GM18867 (cell line): ENCODE measurements around the gene HAUS5.
"Not testable (repeated sequence)": the region's sequence is repeated elsewhere in the genome, so short reads cannot be mapped to it uniquely, and the experiment has no call there.

Source experiments
- ATAC-seq: cut with Tn5 transposase; IDR thresholded peaks from one replicate; pipeline ENCODE4 v1.9.1; 2021; ENCODE audit warnings: mild to moderate bottlenecking, moderate library complexity; ENCODE audit not compliant: unreplicated experiment

HAUS5 gene

DNA sequence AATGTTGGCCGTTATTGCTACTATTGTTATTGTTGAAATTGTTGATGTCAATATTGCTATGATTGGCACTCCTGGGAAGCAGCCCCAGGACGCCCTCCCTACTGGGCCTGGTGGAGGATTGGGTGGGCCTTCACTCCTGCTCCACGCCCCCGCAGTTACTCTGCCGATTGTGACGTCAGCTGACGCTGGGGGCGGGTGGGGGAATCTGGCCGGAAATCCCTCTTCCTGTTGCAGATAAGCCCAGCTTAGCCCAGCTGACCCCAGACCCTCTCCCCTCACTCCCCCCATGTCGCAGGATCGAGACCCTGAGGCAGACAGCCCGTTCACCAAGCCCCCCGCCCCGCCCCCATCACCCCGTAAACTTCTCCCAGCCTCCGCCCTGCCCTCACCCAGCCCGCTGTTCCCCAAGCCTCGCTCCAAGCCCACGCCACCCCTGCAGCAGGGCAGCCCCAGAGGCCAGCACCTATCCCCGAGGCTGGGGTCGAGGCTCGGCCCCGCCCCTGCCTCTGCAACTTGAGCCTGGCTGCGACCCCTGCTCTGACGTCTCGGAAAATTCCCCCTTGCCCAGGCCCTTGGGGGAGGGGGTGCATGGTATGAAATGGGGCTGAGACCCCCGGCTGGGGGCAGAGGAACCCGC is 29.1 kb downstream of the HAUS5 start, which contains the start of gene ETV2:
ETV2 (plus strand) TSS at position 231 of the 637 bp plus-strand sequence. CDS start 716 bp downstream, outside the sequence.
- no peak for ATAC-seq

DNA sequence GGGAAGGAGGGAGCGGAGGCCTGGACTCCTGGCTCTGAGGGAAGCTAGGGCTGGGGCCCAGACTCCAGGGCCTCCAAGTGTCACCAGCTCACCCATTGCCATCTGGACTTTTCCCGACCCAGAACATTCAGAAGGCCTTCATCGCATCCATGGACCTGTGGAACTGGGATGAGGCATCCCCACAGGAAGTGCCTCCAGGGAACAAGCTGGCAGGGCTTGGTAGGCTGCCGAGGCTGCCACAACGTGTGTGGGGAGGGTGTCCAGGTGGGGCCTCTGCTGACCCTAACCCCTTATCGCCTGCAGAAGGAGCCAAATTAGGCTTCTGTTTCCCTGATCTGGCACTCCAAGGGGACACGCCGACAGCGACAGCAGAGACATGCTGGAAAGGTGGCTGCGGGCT is 29.8 kb downstream of the HAUS5 start:
- no peak for ATAC-seq

DNA sequence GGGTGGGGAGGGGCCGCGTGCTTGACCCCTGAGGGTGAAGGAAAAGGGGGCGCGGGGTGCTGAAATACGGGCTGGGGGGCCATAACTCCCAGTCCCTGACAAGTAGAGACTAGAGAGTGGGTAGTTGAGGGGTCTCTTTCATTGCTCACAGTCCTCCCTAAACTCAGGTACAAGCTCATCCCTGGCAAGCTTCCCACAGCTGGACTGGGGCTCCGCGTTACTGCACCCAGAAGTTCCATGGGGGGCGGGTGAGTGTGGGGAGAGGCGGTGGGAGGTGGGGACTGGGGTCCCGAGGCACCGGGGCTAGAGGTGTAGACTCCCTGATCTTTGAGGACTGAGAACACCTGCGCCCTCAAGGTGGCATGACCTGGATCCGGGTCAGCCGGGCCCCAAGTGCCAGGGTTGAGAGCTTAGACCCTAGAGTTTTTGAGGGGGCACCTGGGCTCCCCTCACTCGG is 30.3 kb downstream of the HAUS5 start:
- no peak for ATAC-seq

DNA sequence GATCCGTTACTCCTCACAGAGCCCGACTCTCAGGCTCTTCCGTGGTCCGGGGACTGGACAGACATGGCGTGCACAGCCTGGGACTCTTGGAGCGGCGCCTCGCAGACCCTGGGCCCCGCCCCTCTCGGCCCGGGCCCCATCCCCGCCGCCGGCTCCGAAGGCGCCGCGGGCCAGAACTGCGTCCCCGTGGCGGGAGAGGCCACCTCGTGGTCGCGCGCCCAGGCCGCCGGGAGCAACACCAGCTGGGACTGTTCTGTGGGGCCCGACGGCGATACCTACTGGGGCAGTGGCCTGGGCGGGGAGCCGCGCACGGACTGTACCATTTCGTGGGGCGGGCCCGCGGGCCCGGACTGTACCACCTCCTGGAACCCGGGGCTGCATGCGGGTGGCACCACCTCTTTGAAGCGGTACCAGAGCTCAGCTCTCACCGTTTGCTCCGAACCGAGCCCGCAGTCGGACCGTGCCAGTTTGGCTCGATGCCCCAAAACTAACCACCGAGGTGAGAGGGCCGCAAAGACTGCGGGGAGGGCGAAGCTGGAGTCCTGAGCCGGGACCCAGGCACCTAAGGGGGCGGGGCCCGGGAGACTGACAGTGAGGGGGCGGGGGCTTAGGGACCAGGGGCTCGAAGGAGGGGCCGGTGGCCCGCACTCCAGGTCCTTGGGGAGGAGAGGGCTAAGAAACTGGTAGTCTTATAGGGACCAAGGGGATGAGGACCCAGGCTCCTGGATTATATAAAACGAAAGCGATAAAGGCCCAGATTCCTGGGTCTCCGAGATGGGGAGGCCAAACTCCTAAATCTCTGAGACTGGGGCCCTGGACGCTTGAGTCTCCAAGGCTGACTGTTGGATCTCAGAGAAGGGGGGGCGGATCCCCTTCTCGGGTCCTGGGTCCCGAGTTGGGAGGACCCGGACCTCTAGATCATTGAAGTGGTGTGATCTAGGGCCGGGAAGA is 31.0 kb downstream of the HAUS5 start:
- peak; percentile 43 for ATAC-seq

DNA sequence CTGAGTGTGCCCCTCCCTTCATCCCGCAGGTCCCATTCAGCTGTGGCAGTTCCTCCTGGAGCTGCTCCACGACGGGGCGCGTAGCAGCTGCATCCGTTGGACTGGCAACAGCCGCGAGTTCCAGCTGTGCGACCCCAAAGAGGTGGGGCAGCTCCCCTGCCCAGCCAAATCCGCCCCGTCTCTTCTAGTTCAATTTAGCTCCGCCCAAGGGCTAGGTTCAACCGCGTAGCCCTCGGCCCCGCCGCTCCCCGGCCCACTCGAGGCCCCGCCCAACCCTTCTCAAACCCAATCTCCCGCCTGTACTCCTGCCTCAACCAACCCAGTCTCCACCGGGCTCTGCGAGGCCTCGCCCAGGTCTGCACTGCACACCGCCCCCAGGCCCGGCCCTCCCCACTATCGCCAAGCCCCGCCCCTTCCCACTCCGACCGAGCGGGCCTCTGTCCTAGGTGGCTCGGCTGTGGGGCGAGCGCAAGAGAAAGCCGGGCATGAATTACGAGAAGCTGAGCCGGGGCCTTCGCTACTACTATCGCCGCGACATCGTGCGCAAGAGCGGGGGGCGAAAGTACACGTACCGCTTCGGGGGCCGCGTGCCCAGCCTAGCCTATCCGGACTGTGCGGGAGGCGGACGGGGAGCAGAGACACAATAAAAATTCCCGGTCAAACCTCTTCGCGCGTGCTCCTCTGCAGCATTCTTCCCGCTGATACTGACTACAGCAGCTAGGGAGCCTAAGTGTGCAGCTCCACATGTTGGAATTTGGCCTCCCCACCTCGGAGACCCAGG is 31.9 kb downstream of the HAUS5 start:
- peak; percentile 74 for ATAC-seq

DNA sequence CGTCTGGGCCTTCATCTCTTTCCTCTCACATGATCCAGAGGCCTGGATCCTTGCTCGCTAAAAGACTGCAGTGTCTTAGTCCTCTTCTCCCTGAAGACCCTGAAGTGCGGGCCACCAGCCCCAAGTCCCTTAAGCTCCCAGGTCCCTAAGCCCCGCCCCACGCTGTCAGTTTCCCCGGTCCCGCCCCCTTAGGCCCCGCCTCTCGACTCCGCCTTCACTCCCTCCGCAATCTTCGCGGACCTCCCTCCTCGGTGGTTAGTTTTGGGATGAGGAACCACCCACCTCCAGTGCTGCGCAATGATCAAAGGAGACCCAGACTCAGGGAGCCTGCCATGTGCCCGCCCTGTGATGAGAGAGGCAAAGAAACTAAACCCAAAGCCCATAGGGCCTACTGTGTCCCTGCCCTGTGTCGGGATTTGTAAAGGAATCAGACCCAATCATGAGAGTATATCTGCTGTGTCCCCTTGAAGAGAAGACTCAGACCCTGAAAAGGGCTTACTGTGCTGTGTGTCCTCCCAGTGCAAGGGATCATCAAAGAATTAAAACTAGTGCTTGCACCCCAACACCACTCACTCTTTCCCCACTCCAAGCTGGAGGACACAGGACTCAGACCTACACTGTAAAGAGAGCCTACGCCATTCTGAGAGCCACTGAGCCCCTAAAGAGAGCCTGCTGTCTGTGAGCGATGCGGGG is 32.6 kb downstream of the HAUS5 start:
- ATAC-seq = no peak

DNA sequence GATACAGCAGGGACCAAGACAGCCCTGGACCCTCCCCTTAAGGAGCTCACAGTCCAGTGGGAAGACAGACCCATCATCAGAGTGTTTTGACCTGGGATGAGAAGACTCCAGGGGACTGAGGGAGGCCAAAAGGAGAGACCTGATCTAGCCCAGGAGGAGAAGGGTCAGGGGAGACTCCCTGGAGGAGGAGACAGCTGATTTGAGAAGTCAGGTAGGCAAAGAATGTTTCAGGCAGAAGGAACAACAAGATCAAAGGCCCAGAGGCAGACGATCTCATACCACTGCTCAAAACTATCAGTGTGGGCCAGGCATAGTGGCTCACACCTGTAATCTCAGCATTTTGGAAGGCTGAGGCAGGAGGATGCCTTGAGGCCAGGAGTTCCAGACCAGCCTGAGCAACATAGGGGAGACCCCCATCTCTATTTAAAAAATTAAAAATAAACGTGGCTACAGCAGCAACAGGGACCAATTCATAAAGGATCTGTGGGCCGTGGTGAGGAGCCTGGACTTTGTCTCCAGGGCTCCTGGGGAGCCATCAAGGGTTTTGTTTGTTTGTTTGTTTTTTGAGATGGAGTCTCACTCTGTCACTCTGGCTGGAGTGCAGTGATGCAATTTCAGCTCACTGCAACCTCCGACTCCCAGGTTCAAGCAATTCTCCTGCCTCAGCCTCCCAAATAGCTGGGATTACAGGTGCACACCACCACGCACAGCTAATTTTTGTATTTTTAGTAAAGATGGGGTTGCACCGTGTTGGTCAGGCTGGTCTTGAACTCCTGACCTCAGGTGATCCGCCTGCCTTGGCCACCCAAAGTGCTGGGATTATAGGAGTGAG is 33.4 kb downstream of the HAUS5 start:
- no peak for ATAC-seq

DNA sequence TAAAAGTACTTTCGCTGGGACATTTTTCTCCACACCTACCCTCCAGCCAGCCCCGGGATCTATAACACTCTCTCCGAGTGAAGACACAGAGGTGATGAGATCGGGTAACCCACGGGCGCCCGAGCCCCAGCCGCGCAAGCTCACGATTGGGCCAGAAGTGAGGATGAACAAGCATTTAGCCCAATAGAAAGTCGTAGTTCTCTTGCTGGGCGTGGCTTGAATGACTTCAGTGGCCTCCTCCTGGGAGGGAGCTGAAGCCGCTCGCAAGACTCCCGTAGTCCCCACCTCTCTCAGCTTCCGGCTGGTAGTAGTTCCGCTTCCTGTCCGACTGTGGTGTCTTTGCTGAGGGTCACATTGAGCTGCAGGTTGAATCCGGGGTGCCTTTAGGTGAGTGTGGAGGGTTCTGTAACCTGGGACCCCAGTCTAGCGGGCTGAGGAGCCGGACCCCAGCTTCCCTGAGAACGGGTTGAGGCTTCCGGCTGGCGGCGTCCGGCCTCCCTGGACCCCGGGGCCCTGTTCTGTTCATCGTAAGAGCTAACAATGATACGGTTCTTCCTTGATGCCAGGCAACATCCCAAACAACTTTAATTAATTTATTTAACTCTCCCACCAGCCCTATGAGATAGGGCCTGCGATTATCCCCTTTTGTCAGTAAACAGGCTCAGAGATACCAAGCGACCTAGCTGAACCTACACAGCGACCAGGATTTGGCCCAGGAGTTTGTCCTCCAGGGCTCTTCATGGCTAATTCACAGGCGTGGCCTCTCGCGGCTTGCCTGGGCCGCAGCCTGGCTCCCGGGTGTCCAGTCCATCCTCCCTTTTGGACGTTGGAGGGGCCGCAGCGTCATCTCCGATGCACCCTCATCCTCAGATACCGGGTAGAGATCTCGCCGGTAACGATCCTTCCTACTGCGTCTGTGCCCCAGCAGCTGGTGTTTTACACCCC is 35.8 kb downstream of the HAUS5 start, which contains the start of gene COX6B1:
COX6B1 (plus strand) TSS at position 307 of the 945 bp plus-strand sequence. CDS start 2,921 bp downstream, outside the sequence.
- peak; percentile 56 for ATAC-seq

DNA sequence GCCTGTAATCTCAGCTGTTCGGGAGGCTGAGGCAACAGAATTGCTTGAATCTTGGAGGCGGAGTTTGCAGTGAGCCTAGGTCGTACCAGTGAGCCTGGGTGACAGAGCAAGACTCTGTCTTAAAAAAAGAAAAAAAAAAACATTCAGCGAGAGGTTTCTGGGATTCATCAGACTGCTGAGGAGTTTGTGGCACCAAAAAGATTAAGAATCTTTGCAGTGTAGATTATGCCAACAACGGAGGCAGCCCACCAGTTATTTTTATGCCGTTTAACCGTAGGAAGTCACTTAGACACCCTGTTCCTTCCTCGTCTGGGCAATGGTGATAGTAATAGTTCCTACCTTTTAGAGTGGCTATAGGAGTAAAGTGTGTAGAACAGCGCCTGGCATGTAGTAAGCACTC is 38.0 kb downstream of the HAUS5 start:
- no peak for ATAC-seq

DNA sequence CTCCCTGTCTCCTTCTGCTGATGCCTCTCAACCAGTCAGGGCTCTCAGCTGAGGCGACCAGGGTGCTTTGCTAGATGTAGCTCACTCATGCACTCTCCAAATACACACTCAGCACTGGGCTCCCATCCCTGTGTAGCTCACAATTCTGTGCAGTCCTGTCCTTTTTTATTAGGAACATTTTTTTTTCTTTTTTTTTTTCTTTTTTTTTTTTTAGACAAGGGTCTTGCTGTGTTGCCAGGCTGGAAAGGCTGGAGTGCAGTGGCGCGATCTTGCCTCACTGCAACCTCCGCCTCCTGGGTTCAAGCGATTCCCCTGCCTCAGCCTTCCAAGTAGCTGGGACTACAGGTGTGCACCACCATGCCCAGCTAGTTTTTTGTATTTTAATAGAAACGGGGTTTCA is 42.3 kb downstream of the HAUS5 start:
- not testable (repeated sequence) for ATAC-seq

DNA sequence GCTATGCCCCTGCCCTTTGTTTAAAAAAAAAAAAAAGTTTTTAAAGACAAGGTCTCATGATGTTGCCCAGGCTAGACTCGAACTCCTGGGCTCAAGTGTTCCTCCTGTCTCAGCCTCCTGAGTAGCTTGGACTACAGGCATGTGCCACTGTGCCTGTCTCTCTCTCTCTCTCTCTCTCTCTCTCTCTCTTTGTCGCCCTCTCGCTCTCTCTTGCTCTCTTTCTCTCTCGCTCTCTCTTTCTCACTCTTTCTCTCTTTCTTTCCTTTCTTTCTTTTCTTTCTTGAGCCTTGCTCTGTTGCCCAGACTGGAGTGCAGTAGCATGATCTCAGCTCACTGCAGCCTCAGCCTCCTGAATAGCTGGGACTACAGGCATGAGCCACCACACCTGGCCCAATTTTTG is 43.1 kb downstream of the HAUS5 start:
- ATAC-seq = no peak

DNA sequence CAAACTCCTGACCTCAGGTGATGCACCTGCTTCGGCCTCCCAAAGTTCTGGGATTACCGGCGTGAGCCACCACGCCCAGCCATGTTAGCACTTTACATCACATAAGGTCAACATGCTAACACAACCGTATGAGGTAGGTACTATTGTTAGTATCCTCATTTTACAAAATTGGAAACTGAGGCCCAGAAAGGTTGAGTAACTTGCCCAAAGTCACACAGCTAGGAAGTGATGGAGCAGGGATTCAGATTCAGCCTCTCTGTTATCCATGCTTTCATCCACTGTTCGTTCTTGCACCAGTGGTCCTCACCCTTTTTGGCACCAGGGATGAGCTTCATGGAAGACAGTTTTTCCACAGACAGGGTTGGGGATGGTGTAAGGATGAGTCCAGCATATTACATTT is 44.2 kb downstream of the HAUS5 start:
- ATAC-seq = no peak

DNA sequence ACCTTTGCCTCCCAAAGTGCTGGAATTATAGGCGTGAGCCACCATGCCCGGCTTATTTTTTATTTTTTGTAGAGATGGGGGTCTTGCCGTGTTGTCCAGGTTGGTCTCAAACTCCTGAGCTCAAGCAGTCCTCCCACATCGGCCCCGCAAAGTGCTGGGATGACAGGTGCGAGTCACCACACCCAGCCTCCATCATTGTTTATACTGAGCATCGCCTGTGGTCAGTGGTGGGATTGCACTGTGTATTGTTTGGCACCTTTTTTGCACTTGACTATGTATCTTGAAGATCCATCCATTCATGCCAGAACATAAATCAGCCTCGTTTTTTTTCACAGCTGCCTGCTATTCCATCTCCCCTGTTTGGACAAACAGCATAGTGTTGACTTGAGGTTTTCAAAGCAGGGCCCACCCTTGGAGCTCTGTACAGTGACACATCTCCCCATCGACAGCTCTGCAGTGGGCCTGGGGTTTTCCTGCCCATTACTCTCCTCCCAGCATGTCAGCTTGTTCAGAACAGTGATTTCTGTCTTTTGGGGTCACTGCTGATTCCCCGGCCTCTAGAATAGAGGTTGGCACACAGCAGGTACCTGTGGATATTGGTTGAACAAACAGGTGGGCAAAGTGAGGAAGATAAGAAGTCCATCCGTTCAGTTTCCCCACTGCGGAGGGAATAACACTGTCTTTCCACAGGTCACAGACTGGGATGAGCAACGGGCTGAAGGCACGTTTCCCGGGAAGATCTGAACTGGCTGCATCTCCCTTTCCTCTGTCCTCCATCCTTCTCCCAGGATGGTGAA is 45.6 kb downstream of the HAUS5 start:
- no peak for ATAC-seq

DNA sequence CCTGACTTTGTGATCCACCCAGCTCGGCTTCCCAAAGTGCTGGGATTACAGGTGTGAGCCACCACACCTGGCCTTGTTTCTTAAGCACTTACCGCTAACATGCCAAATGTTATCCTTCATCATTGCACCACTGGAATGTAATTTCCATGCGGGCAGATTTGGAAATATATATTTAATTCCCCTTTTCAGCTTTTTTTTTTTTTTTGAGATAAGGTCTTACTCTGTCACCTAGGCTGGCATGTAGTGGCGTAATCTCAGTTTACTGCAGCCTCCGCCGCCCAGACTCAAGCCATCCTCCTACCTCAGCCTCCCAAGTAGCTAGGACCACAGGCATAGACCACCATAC is 49.4 kb downstream of the HAUS5 start:
- ATAC-seq = no peak

DNA sequence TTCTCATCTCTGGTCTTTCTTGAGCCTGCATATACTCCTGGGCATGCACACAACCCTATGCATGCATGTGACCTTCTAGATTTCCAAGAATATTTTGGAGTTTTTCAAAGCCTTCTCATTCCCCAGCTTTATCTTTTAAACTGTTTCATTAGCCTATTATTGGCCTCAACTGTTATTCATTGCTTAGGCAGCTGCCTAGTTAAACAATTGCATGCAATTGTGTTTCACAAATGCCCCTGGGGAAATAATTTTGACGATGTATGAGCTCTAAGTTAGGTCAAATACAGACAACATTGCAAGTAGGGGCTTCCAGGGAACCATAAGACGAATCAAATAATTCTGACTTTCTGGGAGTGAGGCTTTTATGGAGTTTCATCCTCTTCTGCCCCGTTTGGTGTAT is 51.4 kb downstream of the HAUS5 start:
- ATAC-seq = no peak

DNA sequence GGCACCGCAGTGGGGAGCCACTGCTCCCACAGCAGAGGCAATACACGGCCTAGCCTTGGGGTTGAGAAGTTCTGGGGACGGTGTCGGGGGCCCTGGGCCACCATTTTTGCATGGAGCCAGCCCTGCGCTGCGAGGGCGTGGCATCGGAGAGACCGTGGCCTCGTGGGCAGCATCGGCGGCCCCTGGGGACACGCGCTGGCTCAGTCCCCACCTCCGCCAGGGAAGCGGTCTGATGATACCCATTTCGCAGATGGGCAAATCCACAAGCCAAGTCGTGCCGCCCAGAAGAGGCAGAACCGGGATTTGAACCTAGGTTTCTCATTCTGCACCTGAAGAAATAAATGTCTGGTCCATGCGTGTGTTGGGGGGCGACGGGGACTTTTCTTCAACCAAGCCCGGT is 52.6 kb downstream of the HAUS5 start:
- no peak for ATAC-seq

DNA sequence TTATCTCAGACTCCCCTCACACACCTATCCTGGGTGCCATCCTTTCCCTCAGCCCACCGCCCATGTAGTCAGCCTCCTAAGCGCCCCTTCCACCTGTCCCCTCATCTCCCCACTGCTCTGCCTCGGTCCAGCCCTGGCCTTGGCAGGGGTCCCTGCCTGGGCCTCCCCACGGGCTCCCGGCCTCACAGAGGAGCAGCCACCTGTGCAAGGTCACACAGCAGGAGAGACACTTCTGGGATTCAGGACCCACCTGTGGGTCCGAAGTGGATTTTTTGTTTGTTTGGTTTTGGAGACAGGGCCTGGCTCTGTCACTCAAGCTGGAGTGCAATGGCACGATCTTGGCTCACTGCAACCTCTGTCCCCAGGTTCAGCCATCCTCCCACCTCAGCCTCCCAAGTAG is 53.1 kb downstream of the HAUS5 start:
- ATAC-seq = no peak
